ENCODE results near the gene MYO5A.

DNA sequence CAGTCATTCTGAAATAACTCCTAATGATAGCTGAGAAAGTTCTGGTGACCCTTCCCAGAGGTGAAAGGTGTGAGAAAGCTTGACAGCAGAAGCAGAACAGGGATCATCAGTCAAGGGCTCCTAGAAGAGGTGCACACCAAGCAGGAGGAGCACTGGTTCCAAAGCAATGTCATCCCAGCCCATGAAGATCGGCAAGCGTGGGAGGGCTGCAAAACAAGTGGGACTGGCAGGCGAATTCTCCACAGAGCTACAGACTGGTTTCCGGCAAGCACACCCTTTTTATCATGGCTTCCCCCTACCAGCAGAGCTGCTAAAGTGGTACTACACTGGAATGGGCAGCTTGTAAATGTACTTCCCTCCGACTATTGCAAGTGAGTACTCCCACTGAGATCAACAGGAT is 170.7 kb downstream of the MYO5A start:
- TF ChIP-seq POLR2AphosphoS5 (IDR thresholded peaks at IDR 0.05; ENCODE audit: low read depth, low read length) (no peak), POLR2A (IDR thresholded peaks at IDR 0.05; ENCODE audit: borderline replicate concordance, extremely low read depth, insufficient read depth, insufficient read length) (no peak), ZNF274 (IDR thresholded peaks at IDR 0.05; ENCODE audit: low read depth, low read length) (no peak), EZH2 (IDR thresholded peaks at IDR 0.05) (no peak), SIN3A (IDR thresholded peaks at IDR 0.05; ENCODE audit: low read depth) (no peak), TCF7L2 (IDR thresholded peaks at IDR 0.05; ENCODE audit: borderline replicate concordance, extremely low read depth, insufficient read depth, insufficient read length) (no peak), RAD21 (IDR thresholded peaks at IDR 0.05; ENCODE audit: low read depth) (no peak), YY1 (IDR thresholded peaks at IDR 0.05; ENCODE audit: extremely low read depth, insufficient replicate concordance, low read depth, low read length) (no peak), FOSL1 (IDR thresholded peaks at IDR 0.05; ENCODE audit: low read depth) (no peak)
- TF ChIP-seq, protein P1, sequence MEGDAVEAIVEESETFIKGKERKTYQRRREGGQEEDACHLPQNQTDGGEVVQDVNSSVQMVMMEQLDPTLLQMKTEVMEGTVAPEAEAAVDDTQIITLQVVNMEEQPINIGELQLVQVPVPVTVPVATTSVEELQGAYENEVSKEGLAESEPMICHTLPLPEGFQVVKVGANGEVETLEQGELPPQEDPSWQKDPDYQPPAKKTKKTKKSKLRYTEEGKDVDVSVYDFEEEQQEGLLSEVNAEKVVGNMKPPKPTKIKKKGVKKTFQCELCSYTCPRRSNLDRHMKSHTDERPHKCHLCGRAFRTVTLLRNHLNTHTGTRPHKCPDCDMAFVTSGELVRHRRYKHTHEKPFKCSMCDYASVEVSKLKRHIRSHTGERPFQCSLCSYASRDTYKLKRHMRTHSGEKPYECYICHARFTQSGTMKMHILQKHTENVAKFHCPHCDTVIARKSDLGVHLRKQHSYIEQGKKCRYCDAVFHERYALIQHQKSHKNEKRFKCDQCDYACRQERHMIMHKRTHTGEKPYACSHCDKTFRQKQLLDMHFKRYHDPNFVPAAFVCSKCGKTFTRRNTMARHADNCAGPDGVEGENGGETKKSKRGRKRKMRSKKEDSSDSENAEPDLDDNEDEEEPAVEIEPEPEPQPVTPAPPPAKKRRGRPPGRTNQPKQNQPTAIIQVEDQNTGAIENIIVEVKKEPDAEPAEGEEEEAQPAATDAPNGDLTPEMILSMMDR (IDR thresholded peaks at IDR 0.05 in 2 of 3, conservative IDR thresholded peaks at IDR 0.05 in 1 of 3; ENCODE audit: borderline replicate concordance in 1 of 3, insufficient read depth in 1 of 3, low read depth in 2 of 3, low read length in 2 of 3), result no peak
- TF ChIP-seq, protein P2, sequence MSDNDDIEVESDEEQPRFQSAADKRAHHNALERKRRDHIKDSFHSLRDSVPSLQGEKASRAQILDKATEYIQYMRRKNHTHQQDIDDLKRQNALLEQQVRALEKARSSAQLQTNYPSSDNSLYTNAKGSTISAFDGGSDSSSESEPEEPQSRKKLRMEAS (IDR thresholded peaks at IDR 0.05), result no peak
- TF ChIP-seq, protein P3, sequence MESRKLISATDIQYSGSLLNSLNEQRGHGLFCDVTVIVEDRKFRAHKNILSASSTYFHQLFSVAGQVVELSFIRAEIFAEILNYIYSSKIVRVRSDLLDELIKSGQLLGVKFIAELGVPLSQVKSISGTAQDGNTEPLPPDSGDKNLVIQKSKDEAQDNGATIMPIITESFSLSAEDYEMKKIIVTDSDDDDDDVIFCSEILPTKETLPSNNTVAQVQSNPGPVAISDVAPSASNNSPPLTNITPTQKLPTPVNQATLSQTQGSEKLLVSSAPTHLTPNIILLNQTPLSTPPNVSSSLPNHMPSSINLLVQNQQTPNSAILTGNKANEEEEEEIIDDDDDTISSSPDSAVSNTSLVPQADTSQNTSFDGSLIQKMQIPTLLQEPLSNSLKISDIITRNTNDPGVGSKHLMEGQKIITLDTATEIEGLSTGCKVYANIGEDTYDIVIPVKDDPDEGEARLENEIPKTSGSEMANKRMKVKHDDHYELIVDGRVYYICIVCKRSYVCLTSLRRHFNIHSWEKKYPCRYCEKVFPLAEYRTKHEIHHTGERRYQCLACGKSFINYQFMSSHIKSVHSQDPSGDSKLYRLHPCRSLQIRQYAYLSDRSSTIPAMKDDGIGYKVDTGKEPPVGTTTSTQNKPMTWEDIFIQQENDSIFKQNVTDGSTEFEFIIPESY (IDR thresholded peaks at IDR 0.05; ENCODE audit: extremely low read depth, insufficient replicate concordance, low read length), result no peak
- TF ChIP-seq, protein P4, sequence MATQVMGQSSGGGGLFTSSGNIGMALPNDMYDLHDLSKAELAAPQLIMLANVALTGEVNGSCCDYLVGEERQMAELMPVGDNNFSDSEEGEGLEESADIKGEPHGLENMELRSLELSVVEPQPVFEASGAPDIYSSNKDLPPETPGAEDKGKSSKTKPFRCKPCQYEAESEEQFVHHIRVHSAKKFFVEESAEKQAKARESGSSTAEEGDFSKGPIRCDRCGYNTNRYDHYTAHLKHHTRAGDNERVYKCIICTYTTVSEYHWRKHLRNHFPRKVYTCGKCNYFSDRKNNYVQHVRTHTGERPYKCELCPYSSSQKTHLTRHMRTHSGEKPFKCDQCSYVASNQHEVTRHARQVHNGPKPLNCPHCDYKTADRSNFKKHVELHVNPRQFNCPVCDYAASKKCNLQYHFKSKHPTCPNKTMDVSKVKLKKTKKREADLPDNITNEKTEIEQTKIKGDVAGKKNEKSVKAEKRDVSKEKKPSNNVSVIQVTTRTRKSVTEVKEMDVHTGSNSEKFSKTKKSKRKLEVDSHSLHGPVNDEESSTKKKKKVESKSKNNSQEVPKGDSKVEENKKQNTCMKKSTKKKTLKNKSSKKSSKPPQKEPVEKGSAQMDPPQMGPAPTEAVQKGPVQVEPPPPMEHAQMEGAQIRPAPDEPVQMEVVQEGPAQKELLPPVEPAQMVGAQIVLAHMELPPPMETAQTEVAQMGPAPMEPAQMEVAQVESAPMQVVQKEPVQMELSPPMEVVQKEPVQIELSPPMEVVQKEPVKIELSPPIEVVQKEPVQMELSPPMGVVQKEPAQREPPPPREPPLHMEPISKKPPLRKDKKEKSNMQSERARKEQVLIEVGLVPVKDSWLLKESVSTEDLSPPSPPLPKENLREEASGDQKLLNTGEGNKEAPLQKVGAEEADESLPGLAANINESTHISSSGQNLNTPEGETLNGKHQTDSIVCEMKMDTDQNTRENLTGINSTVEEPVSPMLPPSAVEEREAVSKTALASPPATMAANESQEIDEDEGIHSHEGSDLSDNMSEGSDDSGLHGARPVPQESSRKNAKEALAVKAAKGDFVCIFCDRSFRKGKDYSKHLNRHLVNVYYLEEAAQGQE (IDR thresholded peaks at IDR 0.05; ENCODE audit: low read depth), result no peak

Data from HCT116 (cell line).